Upper lobe of left lung (tissue), 4 donors: ENCODE results near the gene BAIAP2L2.

Experiments used
- CTCF ChIP-seq, 6 experiments: fragments of 450-650 bp in 4 of 6; fragments of 200-600 bp in 2 of 6; sonication (generic) in 2 of 6; IDR thresholded peaks; one replicate each; pipeline ENCODE4 v1.5.1; 2016 to 2019; ENCODE audit warnings: antibody characterized with exemption in 6 of 6
- POLR2A ChIP-seq, 4 donors: fragments of 450-650 bp; IDR thresholded peaks; one replicate each; pipeline ENCODE4 v1.5.1; 2016 to 2017; ENCODE audit warnings: antibody characterized with exemption in 4 of 4, mild to moderate bottlenecking in 2 of 4

- TF ChIP-seq CTCF (IDR thresholded peaks at IDR 0.05) (no peak), POLR2A (IDR thresholded peaks at IDR 0.05) (no peak)
Observed at GRCh38 chr22:38124236-38124974, 13.9 kb upstream of the BAIAP2L2 start.
